SH-SY5Y (cell line): ENCODE measurements around the gene TSC2.

Source experiments
- GATA2 ChIP-seq: IDR thresholded peaks from 2 replicates; pipeline ENCODE4 v1.6.1; 2011; ENCODE audit warnings: mild to moderate bottlenecking, low read depth, low read length
- GATA3 ChIP-seq: IDR thresholded peaks from 2 replicates; pipeline ENCODE4 v1.6.1; 2011; ENCODE audit warnings: low read depth, mild to moderate bottlenecking, low read length, moderate library complexity

TSC2 gene

GRCh38 chr16:2056077-2056476, 8.3 kb downstream of the TSC2 start:
- no peak for TF ChIP-seq GATA3
- TF ChIP-seq GATA2 = no peak

- TF ChIP-seq GATA3 (no peak), GATA2 (no peak)
Observed at GRCh38 chr16:2056681-2057407, 9.1 kb downstream of the TSC2 start.

GRCh38 chr16:2057438-2057837, 9.7 kb downstream of the TSC2 start:
- TF ChIP-seq GATA3 = no peak
- no peak for TF ChIP-seq GATA2

GRCh38 chr16:2058420-2058819, 10.6 kb downstream of the TSC2 start:
- no peak for TF ChIP-seq GATA2
- TF ChIP-seq GATA3 = no peak

DNA sequence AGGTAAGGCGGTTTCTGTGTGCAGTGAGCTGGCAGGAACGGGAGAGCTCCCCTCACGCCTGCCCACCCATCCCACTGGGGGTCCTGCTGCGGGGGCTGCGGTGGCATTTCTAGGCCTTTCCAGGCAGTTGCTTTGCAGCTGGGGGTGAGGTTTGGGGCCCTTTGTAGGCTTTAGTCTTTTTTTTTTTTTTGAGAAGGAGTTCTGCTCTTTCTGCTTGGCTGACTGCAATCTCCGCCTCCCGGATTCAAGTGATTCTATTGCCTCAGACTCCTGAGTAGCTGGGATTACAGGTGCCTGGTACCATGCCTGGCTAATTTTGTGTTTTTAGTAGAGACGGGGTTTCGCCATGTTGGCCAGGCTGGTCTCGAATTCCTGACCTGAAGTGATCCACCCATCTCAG, 11.1 kb downstream of the TSC2 start:
- TF ChIP-seq GATA2 (no peak), GATA3 (no peak)

- no peak for TF ChIP-seq GATA2
- no peak for TF ChIP-seq GATA3
Observed at GRCh38 chr16:2060346-2060745, 12.6 kb downstream of the TSC2 start.

- TF ChIP-seq GATA3 (no peak), GATA2 (no peak)
Observed at GRCh38 chr16:2061023-2061422, 13.2 kb downstream of the TSC2 start.

DNA sequence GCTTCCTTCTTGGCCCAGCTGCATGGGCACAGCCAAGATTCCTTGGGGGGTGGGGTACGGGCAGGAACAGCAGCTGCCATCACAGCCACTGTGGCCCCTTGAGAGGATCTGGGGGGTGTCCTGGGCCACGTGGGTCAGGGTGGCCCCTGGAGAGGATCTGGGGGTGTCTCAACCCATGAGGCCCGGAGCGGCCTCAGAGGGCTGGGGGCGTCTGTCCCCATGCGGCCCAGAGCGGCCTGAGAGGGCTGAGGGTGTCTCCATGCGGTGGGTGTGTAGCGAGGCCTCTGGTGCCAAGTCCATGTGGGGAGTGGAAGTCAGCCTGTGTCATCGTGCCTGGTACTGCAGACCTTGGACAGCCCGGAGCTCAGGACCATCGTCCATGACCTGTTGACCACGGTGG, 13.7 kb downstream of the TSC2 start:
- TF ChIP-seq GATA2 (no peak), GATA3 (no peak)

- TF ChIP-seq GATA2 (no peak), GATA3 (no peak)
Observed at GRCh38 chr16:2062801-2063200, 15.0 kb downstream of the TSC2 start.

DNA sequence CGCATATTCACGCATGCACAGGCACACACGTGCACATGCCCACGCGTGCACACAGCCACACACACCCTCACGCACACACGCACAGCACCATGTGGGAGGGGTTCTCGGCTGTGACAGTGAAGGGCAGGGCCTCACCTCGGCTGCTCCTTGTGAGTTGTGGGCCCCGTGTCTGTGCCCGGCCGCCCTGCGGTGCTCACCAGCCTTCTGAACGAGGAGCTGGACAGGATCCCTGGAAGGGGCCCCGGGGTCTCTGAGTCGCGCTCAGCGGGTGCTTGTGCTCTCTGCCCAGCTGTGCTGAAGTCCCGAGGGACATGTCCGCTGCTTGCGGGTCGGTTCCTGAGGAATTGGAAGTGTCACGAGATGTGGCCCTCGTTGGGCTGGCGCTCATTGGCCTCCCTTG, 16.1 kb downstream of the TSC2 start:
- TF ChIP-seq GATA2 = no peak
- no peak for TF ChIP-seq GATA3

GRCh38 chr16:2064368-2064945, 16.7 kb downstream of the TSC2 start:
- TF ChIP-seq GATA3 (no peak), GATA2 (no peak)

DNA sequence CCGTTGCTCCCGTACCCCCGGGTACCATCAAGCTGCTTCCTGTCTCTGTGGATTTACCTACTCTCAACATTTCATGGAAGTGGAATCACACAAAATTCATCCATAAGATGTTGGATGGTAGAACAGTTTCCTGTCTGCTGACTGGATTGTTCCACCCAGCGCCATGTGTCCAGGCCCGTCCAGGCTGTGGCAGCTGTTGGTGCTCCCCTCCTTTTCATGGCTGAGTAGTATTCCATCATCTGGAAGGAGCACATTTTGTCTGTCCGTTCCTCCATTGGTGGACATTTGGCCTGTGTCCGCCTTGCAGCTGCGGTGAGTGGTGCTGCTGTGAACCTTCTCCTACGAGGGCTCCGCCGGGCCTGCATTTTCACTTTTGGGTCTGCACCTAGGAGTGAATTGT, 18.4 kb downstream of the TSC2 start:
- TF ChIP-seq GATA3 = no peak

DNA sequence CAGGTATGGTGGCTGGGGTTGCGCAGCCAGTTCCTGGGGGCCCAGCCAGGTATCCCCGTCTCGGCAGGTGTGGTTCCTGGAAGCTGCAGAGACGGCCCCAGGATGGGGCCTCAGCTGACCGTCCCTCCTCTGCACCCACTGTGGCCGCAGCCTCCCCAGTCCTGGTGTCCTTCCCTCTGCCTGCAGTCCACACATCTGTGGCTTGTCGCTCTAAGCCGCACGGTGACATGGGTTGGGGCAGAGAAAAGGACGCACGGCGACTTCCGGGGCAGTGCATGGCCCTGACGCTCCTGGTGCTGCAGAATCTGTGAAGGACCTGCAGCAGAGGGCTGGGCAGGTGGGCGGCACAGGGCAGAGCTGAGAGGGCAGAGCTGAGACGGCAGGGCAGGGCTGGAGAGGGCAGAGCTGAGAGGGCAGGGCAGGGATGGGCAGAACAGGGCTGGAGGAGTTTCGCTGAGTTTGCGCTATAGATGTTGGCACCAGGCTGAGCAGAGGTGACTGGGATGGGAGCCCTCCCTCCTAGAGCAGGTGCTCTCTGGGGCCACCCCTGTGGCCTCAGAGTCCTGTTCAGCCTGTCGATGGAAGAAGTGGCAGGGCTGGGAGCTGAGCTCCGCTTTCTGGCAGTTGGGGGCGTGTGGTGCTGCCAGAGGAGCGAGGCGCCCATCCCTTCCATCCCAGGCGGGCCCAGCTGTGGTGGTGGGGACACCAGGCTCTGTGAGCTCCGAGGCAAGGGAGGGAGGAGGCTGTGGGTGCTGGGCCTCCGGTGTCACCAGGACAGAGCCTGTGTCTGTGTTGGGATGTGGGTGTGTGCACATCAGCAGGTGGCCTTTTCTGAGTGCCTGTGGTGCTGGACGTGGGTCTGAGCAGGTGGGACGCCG, 23.0 kb downstream of the TSC2 start:
- TF ChIP-seq GATA2 = no peak
- TF ChIP-seq GATA3 = no peak

- TF ChIP-seq GATA2 = no peak
- no peak for TF ChIP-seq GATA3
Observed at GRCh38 chr16:2071454-2072202, 23.8 kb downstream of the TSC2 start.

GRCh38 chr16:2072926-2073325, 25.1 kb downstream of the TSC2 start:
- TF ChIP-seq GATA2 (no peak), GATA3 (no peak)
